Brain pericyte (primary cell): ENCODE measurements around the gene RAPGEF5.
"Not testable (repeated sequence)": the region's sequence is repeated elsewhere in the genome, so short reads cannot be mapped to it uniquely, and the experiment has no call there.

Experiments used
- DNase-seq: peaks from one replicate; pipeline ENCODE4 v3.0.0-alpha.2; 2012; ENCODE audit warnings: low read depth, low spot score

RAPGEF5 gene

GRCh38 chr7:22088827-22089226, 268.1 kb downstream of the RAPGEF5 start:
- no peak for DNase-seq

GRCh38 chr7:22087861-22088260, 269.1 kb downstream of the RAPGEF5 start:
- no peak for DNase-seq

GRCh38 chr7:22083704-22084240, 273.2 kb downstream of the RAPGEF5 start:
- no peak for DNase-seq

GRCh38 chr7:22082886-22083703, 273.9 kb downstream of the RAPGEF5 start:
- DNase-seq = peak; percentile 40

GRCh38 chr7:22082553-22082885, 274.4 kb downstream of the RAPGEF5 start:
- no peak for DNase-seq

GRCh38 chr7:22080219-22080618, 276.7 kb downstream of the RAPGEF5 start:
- DNase-seq = not testable (repeated sequence)

GRCh38 chr7:22078872-22079271, 278.1 kb downstream of the RAPGEF5 start:
- not testable (repeated sequence) for DNase-seq

GRCh38 chr7:22075561-22075960, 281.4 kb downstream of the RAPGEF5 start:
- DNase-seq = no peak

GRCh38 chr7:22074897-22075296, 282.1 kb downstream of the RAPGEF5 start:
- DNase-seq = no peak
